CD14-positive monocyte (primary cell): ENCODE measurements around the gene OR10A4. TPM values are rescaled to one million over a fixed set of nuclear protein-coding genes. Genes with fewer than 3 reads are reported as not detected.

ENCODE experiments used
- DNase-seq, 3 donors: peaks; one replicate each; pipeline ENCODE4 v3.0.0-alpha.2; 2011 to 2022
- H2AFZ ChIP-seq: 2 replicates; pipeline ENCODE4 v1.6.0; 2012; ENCODE audit warnings: mild to moderate bottlenecking, low read depth, low read length, inconsistent platforms; ENCODE audit not compliant: insufficient read depth, poor library complexity, severe bottlenecking
- H3K27ac ChIP-seq, 2 donors: 1 replicate in 1 of 2; 2 replicates in 1 of 2; pipeline ENCODE4 v1.5.1; 2012 to 2013; ENCODE audit warnings: low read length in 2 of 2, control low read depth in 1 of 2, inconsistent platforms in 1 of 2, low read depth in 1 of 2, mild to moderate bottlenecking in 1 of 2
- H3K27me3 ChIP-seq, 2 donors: one replicate each; pipeline versions ENCODE4 v1.6.0 to v1.6.1; 2011 to 2013; ENCODE audit warnings: low read length in 2 of 2; ENCODE audit not compliant: control insufficient read depth in 2 of 2, insufficient read depth in 2 of 2
- H3K36me3 ChIP-seq, 2 donors: replicated peaks in 1 of 2; 1 replicate in 1 of 2; 2 replicates in 1 of 2; pipeline versions ENCODE4 v1.5.1 to v1.6.1; 2012 to 2013; ENCODE audit warnings: low read length in 2 of 2, control low read depth in 1 of 2, inconsistent platforms in 1 of 2, mild to moderate bottlenecking in 1 of 2; ENCODE audit not compliant: insufficient read depth in 2 of 2, control insufficient read depth in 1 of 2
- H3K4me1 ChIP-seq, 2 donors: 1 replicate in 1 of 2; 2 replicates in 1 of 2; pipeline versions ENCODE4 v1.5.1 to v1.6.1; 2012 to 2013; ENCODE audit warnings: low read length in 2 of 2, control low read depth in 1 of 2, inconsistent platforms in 1 of 2, mild to moderate bottlenecking in 1 of 2, moderate library complexity in 1 of 2; ENCODE audit not compliant: insufficient read depth in 2 of 2, control insufficient read depth in 1 of 2
- H3K4me2 ChIP-seq: replicated peaks from 2 replicates; pipeline ENCODE3; 2012; ENCODE audit warnings: low read length, moderate library complexity, mild to moderate bottlenecking; ENCODE audit not compliant: poor library complexity, severe bottlenecking; ENCODE audit errors: extremely low read depth
- H3K4me3 ChIP-seq, 3 experiments: fragments of 200-600 bp in 1 of 3; sonication (generic) in 1 of 3; replicated peaks in 1 of 3; 1 replicate in 2 of 3; 2 replicates in 1 of 3; pipeline ENCODE4 v1.5.1; 2011 to 2013; ENCODE audit warnings: low read length in 3 of 3, mild to moderate bottlenecking in 3 of 3, control low read depth in 2 of 3, low read depth in 2 of 3, inconsistent platforms in 1 of 3, moderate library complexity in 1 of 3
- H3K79me2 ChIP-seq: 2 replicates; pipeline ENCODE4 v1.6.0; 2012; ENCODE audit warnings: mild to moderate bottlenecking, control low read depth, inconsistent platforms, low read length, moderate library complexity; ENCODE audit not compliant: insufficient read depth
- H3K9ac ChIP-seq: 2 replicates; pipeline ENCODE4 v1.6.0; 2017; ENCODE audit warnings: low read length, mild to moderate bottlenecking; ENCODE audit not compliant: insufficient read depth, poor library complexity, severe bottlenecking
- H3K9me3 ChIP-seq, 2 donors: replicated peaks in 1 of 2; 1 replicate in 1 of 2; 2 replicates in 1 of 2; pipeline versions ENCODE4 v1.5.1 to v1.6.1; 2012 to 2013; ENCODE audit warnings: low read length in 2 of 2, control low read depth in 1 of 2; ENCODE audit not compliant: control insufficient read depth in 1 of 2, insufficient read depth in 1 of 2
- H4K20me1 ChIP-seq: 2 replicates; pipeline ENCODE4 v1.6.0; 2012; ENCODE audit warnings: mild to moderate bottlenecking, low read length, control low read depth, moderate library complexity; ENCODE audit not compliant: insufficient read depth
- H3K27ac Mint-ChIP-seq, 7 donors: one replicate each; pipeline ENCODE4 v1.8.0; 2020; ENCODE audit warnings: mild to moderate bottlenecking in 7 of 7, mixed read lengths in 7 of 7, moderate library complexity in 6 of 7, inconsistent platforms in 2 of 7
- H3K27me3 Mint-ChIP-seq, 3 donors: one replicate each; pipeline ENCODE4 v1.8.0; 2021 to 2022; ENCODE audit warnings: low read depth in 3 of 3, mild to moderate bottlenecking in 3 of 3, mixed read lengths in 3 of 3, moderate library complexity in 3 of 3, inconsistent platforms in 1 of 3
- H3K36me3 Mint-ChIP-seq, 2 donors: one replicate each; pipeline ENCODE4 v1.8.0; 2020; ENCODE audit warnings: mixed read lengths in 2 of 2, inconsistent platforms in 1 of 2, mild to moderate bottlenecking in 1 of 2
- H3K4me1 Mint-ChIP-seq: one replicate; pipeline ENCODE4 v1.8.0; 2020; ENCODE audit warnings: mild to moderate bottlenecking, mixed read lengths
- H3K4me3 Mint-ChIP-seq, 2 donors: one replicate each; pipeline ENCODE4 v1.8.0; 2020; ENCODE audit warnings: mild to moderate bottlenecking in 2 of 2, mixed read lengths in 2 of 2, moderate library complexity in 1 of 2
- H3K9me3 Mint-ChIP-seq, 7 donors: one replicate each; pipeline ENCODE4 v1.8.0; 2020 to 2022; ENCODE audit warnings: mixed read lengths in 7 of 7, mild to moderate bottlenecking in 6 of 7, moderate library complexity in 6 of 7, inconsistent platforms in 2 of 7
- WGBS: methylation state at CpG from one replicate; pipeline ENCODE4 v1.1.5; 2013; ENCODE audit warnings: missing lambda C conversion rate; ENCODE audit not compliant: insufficient coverage; 5-methylcytosine and 5-hydroxymethylcytosine counted together
- intact Hi-C, 2 donors: fragments of 100-400 bp; cut with micrococcal nuclease; formaldehyde crosslinking; loops; one replicate each; pipeline versions ENCODE4 v1.15.0 to v1.15.1; 2023
- polyA plus RNA-seq, 3 donors: library from polyadenylated mRNA; depleted of rRNA in 1 of 3; unstranded in 2 of 3; stranded (reverse) in 1 of 3; fragments of 300-500 nt in 2 of 3; fragments of >200 nt in 1 of 3; fragmentation: Illumina TruSeq in 2 of 3; gene quantifications; 1 replicate in 2 of 3; 2 replicates in 1 of 3; pipeline ENCODE4 v1.2.3, GENCODE V29; 2012 to 2021
- TF ChIP-seq, protein P1 (sequence below): fragments of 200-600 bp; IDR thresholded peaks from one replicate; pipeline ENCODE4 v1.8.0; 2022; ENCODE audit warnings: antibody characterized with exemption, mild to moderate bottlenecking

The OR10A4 gene
- polyA plus RNA-seq, 3 donors: not detected

GRCh38 chr11:6871278-6871677 is 5.1 kb upstream of the OR10A4 start:
- H3K4me3 ChIP-seq: no peak overlapping the region
- H3K36me3 ChIP-seq: no peaks in the 10 kb centered on the region
- intact Hi-C loops: no loop called here
- no peaks in the 10 kb centered on the region for H4K20me1 ChIP-seq
- no peak for DNase-seq
- no peaks in the 10 kb centered on the region for H3K4me1 ChIP-seq
- no peak overlapping the region for H3K27ac Mint-ChIP-seq
- peaks cover 0 to 2% (median 0%) of the 10 kb centered on the region in 7 donors for H3K9me3 Mint-ChIP-seq
- H3K9ac ChIP-seq: no peak overlapping the region
- no peaks in the 10 kb centered on the region for H3K79me2 ChIP-seq
- H3K4me1 Mint-ChIP-seq: no peaks in the 10 kb centered on the region
- no peak overlapping the region for H3K4me3 Mint-ChIP-seq
- H3K27me3 ChIP-seq: no peaks in the 10 kb centered on the region
- no peak overlapping the region for H3K4me2 ChIP-seq
- no peak overlapping the region for H2AFZ ChIP-seq
- TF ChIP-seq, protein P1, sequence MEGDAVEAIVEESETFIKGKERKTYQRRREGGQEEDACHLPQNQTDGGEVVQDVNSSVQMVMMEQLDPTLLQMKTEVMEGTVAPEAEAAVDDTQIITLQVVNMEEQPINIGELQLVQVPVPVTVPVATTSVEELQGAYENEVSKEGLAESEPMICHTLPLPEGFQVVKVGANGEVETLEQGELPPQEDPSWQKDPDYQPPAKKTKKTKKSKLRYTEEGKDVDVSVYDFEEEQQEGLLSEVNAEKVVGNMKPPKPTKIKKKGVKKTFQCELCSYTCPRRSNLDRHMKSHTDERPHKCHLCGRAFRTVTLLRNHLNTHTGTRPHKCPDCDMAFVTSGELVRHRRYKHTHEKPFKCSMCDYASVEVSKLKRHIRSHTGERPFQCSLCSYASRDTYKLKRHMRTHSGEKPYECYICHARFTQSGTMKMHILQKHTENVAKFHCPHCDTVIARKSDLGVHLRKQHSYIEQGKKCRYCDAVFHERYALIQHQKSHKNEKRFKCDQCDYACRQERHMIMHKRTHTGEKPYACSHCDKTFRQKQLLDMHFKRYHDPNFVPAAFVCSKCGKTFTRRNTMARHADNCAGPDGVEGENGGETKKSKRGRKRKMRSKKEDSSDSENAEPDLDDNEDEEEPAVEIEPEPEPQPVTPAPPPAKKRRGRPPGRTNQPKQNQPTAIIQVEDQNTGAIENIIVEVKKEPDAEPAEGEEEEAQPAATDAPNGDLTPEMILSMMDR: no peak
- H3K27ac ChIP-seq: no peak overlapping the region
- no peaks in the 10 kb centered on the region for H3K36me3 Mint-ChIP-seq
- no peaks in the 10 kb centered on the region for H3K9me3 ChIP-seq
- H3K27me3 Mint-ChIP-seq: peaks cover 0 to 3% (median 1%) of the 10 kb centered on the region in 3 donors
- no CpG with 5 or more reads among the region's 1 CpG for WGBS

GRCh38 chr11:6875761-6876160 is 664 bp upstream of the OR10A4 start:
- 86% methylated on average over 1 of the region's 2 CpGs for WGBS
- Histone ChIP-seq H3K27ac (no peak overlapping the region), H3K27me3 (no peaks in the 10 kb centered on the region), H3K4me2 (no peak overlapping the region), H3K9ac (no peak overlapping the region), H2AFZ (no peak overlapping the region), H3K9me3 (peaks cover 0 to 4% of the 10 kb centered on the region in 2 donors), H3K36me3 (no peaks in the 10 kb centered on the region), H3K4me1 (no peaks in the 10 kb centered on the region), H3K4me3 (no peak overlapping the region), H4K20me1 (no peaks in the 10 kb centered on the region), H3K79me2 (no peaks in the 10 kb centered on the region)
- peaks cover 0 to 8% (median 6%) of the 10 kb centered on the region in 7 donors for H3K9me3 Mint-ChIP-seq
- TF ChIP-seq, protein P1: no peak
- intact Hi-C loops: no loop called here
- no peak overlapping the region for H3K4me3 Mint-ChIP-seq
- no peaks in the 10 kb centered on the region for H3K36me3 Mint-ChIP-seq
- no peaks in the 10 kb centered on the region for H3K4me1 Mint-ChIP-seq
- DNase-seq: no peak
- H3K27ac Mint-ChIP-seq: no peak overlapping the region
- H3K27me3 Mint-ChIP-seq: peaks cover 0 to 3% (median 0%) of the 10 kb centered on the region in 3 donors
